Hepatocyte (in vitro differentiated cells): ENCODE measurements around the gene SYTL3. TPM values are rescaled to one million over a fixed set of nuclear protein-coding genes. Genes with fewer than 3 reads are reported as not detected.
A peak's percentile ranks its signal among the peaks of the same experiment; 100 is the strongest.

ENCODE experiments used
- DNase-seq: peaks from one replicate; pipeline ENCODE4 v3.0.0-alpha.2; 2016; ENCODE audit warnings: low spot score
- H2AFZ ChIP-seq: fragments of 200-600 bp; sonication (generic); 2 replicates; pipeline ENCODE4 v1.6.0; 2016; ENCODE audit warnings: antibody characterized with exemption, mild to moderate bottlenecking
- H3K27ac ChIP-seq: fragments of 200-600 bp; sonication (generic); 2 replicates; pipeline ENCODE4 v1.5.1; 2016; ENCODE audit warnings: mild to moderate bottlenecking
- H3K27me3 ChIP-seq: fragments of 200-600 bp; sonication (generic); 2 replicates; pipeline ENCODE4 v1.6.1; 2016
- H3K36me3 ChIP-seq: fragments of 200-600 bp; sonication (generic); replicated peaks from 2 replicates; pipeline ENCODE4 v1.5.1; 2016; ENCODE audit warnings: low read depth; ENCODE audit not compliant: insufficient read depth
- H3K4me1 ChIP-seq: fragments of 200-600 bp; sonication (generic); 2 replicates; pipeline ENCODE4 v1.5.1; 2016; ENCODE audit warnings: mild to moderate bottlenecking, moderate library complexity; ENCODE audit not compliant: insufficient read depth
- H3K4me2 ChIP-seq: fragments of 200-600 bp; sonication (generic); 2 replicates; pipeline ENCODE4 v1.6.0; 2016
- H3K4me3 ChIP-seq: fragments of 200-600 bp; sonication (generic); 2 replicates; pipeline ENCODE4 v1.5.1; 2016; ENCODE audit warnings: mild to moderate bottlenecking
- H3K79me2 ChIP-seq: fragments of 200-600 bp; sonication (generic); 2 replicates; pipeline ENCODE4 v1.6.0; 2017; ENCODE audit warnings: mild to moderate bottlenecking
- H3K9me2 ChIP-seq: fragments of 200-600 bp; sonication (generic); replicated peaks from 2 replicates; pipeline ENCODE4 v1.6.0; 2017; ENCODE audit warnings: mild to moderate bottlenecking; ENCODE audit not compliant: insufficient read depth
- H3K9me3 ChIP-seq: fragments of 200-600 bp; sonication (generic); 2 replicates; pipeline ENCODE4 v1.5.1; 2016; ENCODE audit warnings: low read depth, mild to moderate bottlenecking
- H4K20me1 ChIP-seq: fragments of 200-600 bp; sonication (generic); 2 replicates; pipeline ENCODE4 v1.6.0; 2016; ENCODE audit warnings: mild to moderate bottlenecking; ENCODE audit not compliant: insufficient read depth, poor library complexity, severe bottlenecking
- CTCF ChIP-seq: fragments of 200-600 bp; sonication (generic); IDR thresholded peaks from 2 replicates; pipeline ENCODE4 v1.5.1; 2016; ENCODE audit warnings: antibody characterized with exemption, mild to moderate bottlenecking; ENCODE audit not compliant: poor library complexity
- EZH2 ChIP-seq: fragments of 200-600 bp; sonication (generic); IDR thresholded peaks from 2 replicates; pipeline ENCODE4 v1.6.1; 2016; ENCODE audit warnings: antibody characterized with exemption, mild to moderate bottlenecking, borderline replicate concordance
- EZH2phosphoT487 ChIP-seq: fragments of 200-600 bp; sonication (generic); IDR thresholded peaks from one replicate; pipeline ENCODE4 v1.6.1; 2018; ENCODE audit warnings: antibody characterized with exemption, mild to moderate bottlenecking, low read depth, moderate library complexity; ENCODE audit not compliant: unreplicated experiment, severe bottlenecking
- WGBS: methylation state at CpG from one replicate; pipeline ENCODE4 v1.1.6; 2016; ENCODE audit warnings: low lambda C conversion rate; ENCODE audit errors: missing lambda C conversion rate; 5-methylcytosine and 5-hydroxymethylcytosine counted together
- polyA plus RNA-seq: library from polyadenylated mRNA; unstranded; fragments of >200 nt; fragmentation: Nextera tagmentation; extraction: Ambion mirVana; gene quantifications from 2 replicates; pipeline ENCODE4 v1.2.1, GENCODE V29; 2016
- total RNA-seq: library from RNA; depleted of rRNA; stranded (reverse); fragments of >200 nt; gene quantifications from 2 replicates; pipeline ENCODE4 v1.2.3, GENCODE V29; 2014

Gene SYTL3
- total and polyA plus RNA-seq, 2 experiments from 2014 or later, result 1.4 to 1.5 TPM

- Histone ChIP-seq H3K4me3 (no peak overlapping the region), H3K4me2 (no peak overlapping the region), H3K4me1 (peaks cover 16% of the 10 kb centered on the region), H2AFZ (no peak overlapping the region), H3K9me3 (no peaks in the 10 kb centered on the region), H3K9me2 (no peaks in the 10 kb centered on the region), H3K27me3 (no peaks in the 10 kb centered on the region), H3K27ac (no peak overlapping the region), H4K20me1 (no peaks in the 10 kb centered on the region), H3K36me3 (no peaks in the 10 kb centered on the region), H3K79me2 (no peaks in the 10 kb centered on the region)
- no peak for TF ChIP-seq CTCF
- TF ChIP-seq EZH2phosphoT487, result no peak
- no peak for TF ChIP-seq EZH2
- WGBS, result 75% methylated on average over 9 of the region's 9 CpGs
- no peak for DNase-seq
Observed at GRCh38 chr6:158757753-158758090, 107.9 kb downstream of the SYTL3 start.

GRCh38 chr6:158758451-158758860, 108.6 kb downstream of the SYTL3 start:
- Histone ChIP-seq H3K4me1 (peaks cover 18% of the 10 kb centered on the region), H3K9me2 (no peaks in the 10 kb centered on the region), H3K27ac (no peak overlapping the region), H2AFZ (no peak overlapping the region), H3K9me3 (no peaks in the 10 kb centered on the region), H3K79me2 (no peaks in the 10 kb centered on the region), H3K4me3 (no peak overlapping the region), H3K36me3 (no peaks in the 10 kb centered on the region), H4K20me1 (no peaks in the 10 kb centered on the region), H3K27me3 (no peaks in the 10 kb centered on the region), H3K4me2 (no peak overlapping the region)
- TF ChIP-seq EZH2, result no peak
- TF ChIP-seq EZH2phosphoT487, result no peak
- no peak for TF ChIP-seq CTCF
- DNase-seq, result peak; percentile 68
- WGBS, result 36% methylated on average over 9 of the region's 9 CpGs

- H3K36me3 ChIP-seq, result no peaks in the 10 kb centered on the region
- no peak overlapping the region for H3K4me2 ChIP-seq
- no peak overlapping the region for H2AFZ ChIP-seq
- no peaks in the 10 kb centered on the region for H3K9me2 ChIP-seq
- peaks cover 23% of the 10 kb centered on the region for H3K4me1 ChIP-seq
- DNase-seq, result no peak
- no peaks in the 10 kb centered on the region for H4K20me1 ChIP-seq
- 90% methylated on average over 18 of the region's 18 CpGs for WGBS
- no peak overlapping the region for H3K4me3 ChIP-seq
- H3K79me2 ChIP-seq, result no peaks in the 10 kb centered on the region
- no peaks in the 10 kb centered on the region for H3K27me3 ChIP-seq
- TF ChIP-seq EZH2phosphoT487 (no peak), EZH2 (no peak), CTCF (no peak)
- H3K9me3 ChIP-seq, result no peaks in the 10 kb centered on the region
- no peak overlapping the region for H3K27ac ChIP-seq
Observed at GRCh38 chr6:158758941-158759479, 109.2 kb downstream of the SYTL3 start.
